BLaER1 treated with 17β-estradiol and CSF1 and Interleukin-3, amounts not matched to agents 10 nM and 100 nM (cell line): Measurements from ENCODE around the gene PEX10.

ENCODE experiments used
- H3K27ac ChIP-seq, 11 experiments: shearing (Covaris generic); formaldehyde crosslinking; 2 replicates each; pipeline ENCODE4 v1.8.1; 2022
- H3K27me3 ChIP-seq, 11 experiments: shearing (Covaris generic); formaldehyde crosslinking; 2 replicates each; pipeline ENCODE4 v1.8.1; 2022
- H3K36me3 ChIP-seq, 11 experiments: shearing (Covaris generic); formaldehyde crosslinking; 2 replicates each; pipeline ENCODE4 v1.8.1; 2022
- H3K4me1 ChIP-seq, 10 experiments: shearing (Covaris generic); formaldehyde crosslinking; 2 replicates each; pipeline ENCODE4 v1.8.1; 2022
- H3K4me2 ChIP-seq, 11 experiments: shearing (Covaris generic); formaldehyde crosslinking; 2 replicates each; pipeline ENCODE4 v1.8.1; 2022
- H3K4me3 ChIP-seq, 10 experiments: shearing (Covaris generic); formaldehyde crosslinking; 2 replicates each; pipeline ENCODE4 v1.8.1; 2022
- H3K9ac ChIP-seq, 11 experiments: shearing (Covaris generic); formaldehyde crosslinking; 2 replicates each; pipeline ENCODE4 v1.8.1; 2022
- H3K9me3 ChIP-seq, 11 experiments: shearing (Covaris generic); formaldehyde crosslinking; replicated peaks in 1 of 11; 2 replicates each; pipeline ENCODE4 v1.8.1; 2022
- H4K20me1 ChIP-seq, 11 experiments: shearing (Covaris generic); formaldehyde crosslinking; 2 replicates each; pipeline ENCODE4 v1.8.1; 2022
- Cebpa-rat ChIP-seq, 11 experiments: shearing (Covaris generic); IDR thresholded peaks; 2 replicates each; pipeline ENCODE4 v1.8.1; 2022

Gene PEX10

DNA sequence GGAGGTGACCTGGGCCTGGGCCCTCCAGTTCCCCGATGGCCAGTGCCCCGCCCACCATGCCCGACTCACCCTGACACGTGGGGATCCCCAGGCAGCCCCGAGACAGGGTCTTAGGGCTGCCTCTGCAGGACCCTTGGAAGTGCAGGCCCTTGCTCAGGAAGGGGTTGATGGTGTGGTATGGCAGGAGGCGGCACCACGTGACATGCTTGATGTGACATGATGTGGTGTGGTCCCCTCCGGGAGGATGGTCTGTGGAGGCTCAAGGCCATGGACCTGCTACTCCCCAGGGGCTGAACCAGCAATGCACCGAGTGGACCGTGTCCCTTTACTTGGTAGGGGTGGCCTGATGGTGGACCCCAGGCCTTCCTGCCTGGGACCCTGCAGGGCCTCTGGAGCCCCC lies 41.9 kb upstream of the PEX10 start:
- no peaks in the 10 kb centered on the region for H3K36me3 ChIP-seq
- H3K27me3 ChIP-seq: peaks cover 0 to 50% (median 0%) of the 10 kb centered on the region in 11 experiments; a peak in 7 of 22 replicates
- peaks cover 0 to 80% (median 6%) of the 10 kb centered on the region in 11 experiments; a peak in 10 of 22 replicates for H4K20me1 ChIP-seq
- no peak for TF ChIP-seq Cebpa-rat (IDR thresholded peaks at IDR 0.05)
- no peak overlapping the region for H3K4me3 ChIP-seq
- peak overlapping the region in 2 of 11 experiments; percentile 65 to 72; a peak in 1 of 22 replicates for H3K27ac ChIP-seq
- peak overlapping the region in 9 of 11 experiments; percentile 75 to 96 (median 88); a peak in 18 of 22 replicates for H3K4me2 ChIP-seq
- no peaks in the 10 kb centered on the region for H3K9me3 ChIP-seq
- peaks cover 59 to 96% (median 95%) of the 10 kb centered on the region in 10 experiments for H3K4me1 ChIP-seq
- H3K9ac ChIP-seq: peak overlapping the region in 3 of 11 experiments; percentile 12 to 34 (median 28); a peak in 4 of 22 replicates

DNA sequence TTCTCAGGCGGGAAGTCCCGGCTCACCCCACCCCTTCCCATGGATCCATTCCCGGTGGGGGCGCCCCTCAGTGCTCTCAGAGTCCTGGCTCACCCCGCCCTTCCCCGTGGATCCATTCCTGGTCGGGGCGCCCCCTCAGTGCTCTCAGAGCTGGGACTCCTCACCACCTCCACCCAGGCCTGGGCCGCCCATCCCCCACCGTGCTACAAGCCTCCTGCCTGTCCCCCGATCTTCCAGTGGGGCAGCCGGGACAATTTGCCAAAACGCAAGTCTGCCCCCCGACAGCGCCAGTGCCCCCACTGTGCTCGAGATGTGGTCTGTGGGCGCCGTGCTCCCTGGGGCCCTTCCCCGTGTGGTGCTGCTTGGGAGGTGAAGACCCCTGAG lies 40.6 kb upstream of the PEX10 start:
- no peak for TF ChIP-seq Cebpa-rat (IDR thresholded peaks at IDR 0.05)
- H3K36me3 ChIP-seq: no peaks in the 10 kb centered on the region
- H3K4me2 ChIP-seq: peak overlapping the region; percentile 50 to 96 (median 86); a peak in 21 of 22 replicates
- peak overlapping the region in 3 of 11 experiments; percentile 36 to 55 (median 48); a peak in 6 of 22 replicates for H3K27ac ChIP-seq
- no peak overlapping the region for H3K4me3 ChIP-seq
- peaks cover 0 to 73% (median 6%) of the 10 kb centered on the region in 11 experiments; a peak in 9 of 22 replicates for H4K20me1 ChIP-seq
- peaks cover 67 to 98% (median 97%) of the 10 kb centered on the region in 10 experiments for H3K4me1 ChIP-seq
- H3K9ac ChIP-seq: peak overlapping the region in 5 of 11 experiments; percentile 27 to 59 (median 40); a peak in 8 of 22 replicates
- no peaks in the 10 kb centered on the region for H3K9me3 ChIP-seq
- H3K27me3 ChIP-seq: peaks cover 0 to 50% (median 0%) of the 10 kb centered on the region in 11 experiments; a peak in 7 of 22 replicates

DNA sequence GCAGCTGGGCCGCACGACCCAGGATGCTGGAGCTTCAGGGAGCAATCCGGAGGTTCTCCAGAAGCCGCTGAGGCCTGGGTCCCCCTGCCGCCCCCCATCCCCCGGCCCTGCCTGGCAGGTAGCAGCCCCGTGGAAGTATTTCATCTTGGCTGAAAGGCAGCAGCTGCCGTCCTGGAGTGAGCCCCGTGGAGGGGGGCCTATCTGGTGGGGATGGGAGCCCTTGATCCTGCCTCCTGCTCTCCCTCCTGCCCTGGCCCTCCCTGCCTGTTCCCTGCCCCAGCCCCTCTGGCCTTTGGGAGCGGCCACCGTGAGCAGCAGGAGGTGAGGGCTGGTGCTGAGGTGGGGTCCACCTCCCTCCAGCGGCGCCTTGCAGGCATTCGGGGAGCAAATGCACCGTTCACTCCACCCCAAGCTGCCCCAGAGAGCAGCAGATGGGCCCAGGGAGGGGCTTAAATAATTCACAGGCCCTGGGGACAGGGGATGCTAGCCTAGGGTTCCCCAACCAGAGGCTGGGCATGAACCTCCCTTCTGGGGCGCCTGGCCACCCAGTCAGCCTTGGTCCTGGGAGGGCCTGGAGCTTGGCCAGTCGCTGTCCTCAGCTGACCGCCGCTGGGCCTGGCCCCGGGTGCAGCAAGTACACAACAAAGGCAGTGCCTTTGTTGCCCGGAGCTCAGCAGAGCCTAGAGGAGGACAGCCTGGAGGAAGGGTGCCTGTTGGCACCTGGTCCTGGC lies 40.0 kb upstream of the PEX10 start:
- H4K20me1 ChIP-seq: peaks cover 0 to 73% (median 6%) of the 10 kb centered on the region in 11 experiments; a peak in 10 of 22 replicates
- H3K4me1 ChIP-seq: peaks cover 67 to 98% (median 97%) of the 10 kb centered on the region in 10 experiments
- peak overlapping the region; percentile 50 to 96 (median 86) for H3K4me2 ChIP-seq
- peaks cover 0 to 55% (median 0%) of the 10 kb centered on the region in 11 experiments; a peak in 7 of 22 replicates for H3K27me3 ChIP-seq
- TF ChIP-seq Cebpa-rat (IDR thresholded peaks at IDR 0.05): no peak
- no peaks in the 10 kb centered on the region for H3K9me3 ChIP-seq
- H3K36me3 ChIP-seq: no peaks in the 10 kb centered on the region
- peak overlapping the region in 3 of 11 experiments; percentile 36 to 55 (median 48); a peak in 6 of 22 replicates for H3K27ac ChIP-seq
- peak overlapping the region in 7 of 11 experiments; percentile 25 to 59 (median 34); a peak in 11 of 22 replicates for H3K9ac ChIP-seq
- no peak overlapping the region; a peak in 1 of 20 replicates for H3K4me3 ChIP-seq

DNA sequence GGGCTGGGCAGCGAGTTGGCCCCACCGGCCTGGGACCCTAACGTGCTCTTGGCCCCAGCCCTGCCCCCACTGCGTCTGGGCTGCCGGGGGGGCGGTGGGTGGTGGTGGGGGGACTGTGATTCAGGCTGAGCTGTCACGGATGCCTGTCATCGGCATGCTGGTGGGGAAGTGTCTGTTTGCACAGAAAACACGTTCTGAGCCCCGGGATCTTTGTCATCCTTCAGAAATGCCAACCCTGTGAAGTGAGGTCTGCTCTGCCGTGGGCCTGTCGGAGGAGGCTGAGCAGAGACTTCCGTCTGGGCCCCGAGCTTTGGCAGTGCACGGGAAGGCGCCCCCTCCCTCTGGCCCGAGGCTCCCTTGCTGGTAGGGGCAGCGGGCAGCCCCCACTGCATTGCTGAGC lies 39.4 kb upstream of the PEX10 start:
- TF ChIP-seq Cebpa-rat (IDR thresholded peaks at IDR 0.05): no peak
- peaks cover 0 to 74% (median 6%) of the 10 kb centered on the region in 11 experiments; a peak in 10 of 22 replicates for H4K20me1 ChIP-seq
- H3K4me2 ChIP-seq: peak overlapping the region; percentile 50 to 96 (median 86)
- H3K4me1 ChIP-seq: peaks cover 67 to 98% (median 97%) of the 10 kb centered on the region in 10 experiments
- H3K27ac ChIP-seq: peak overlapping the region in 3 of 11 experiments; percentile 38 to 55 (median 48); a peak in 4 of 22 replicates
- H3K27me3 ChIP-seq: peaks cover 0 to 56% (median 0%) of the 10 kb centered on the region in 11 experiments; a peak in 7 of 22 replicates
- H3K9me3 ChIP-seq: no peaks in the 10 kb centered on the region
- H3K4me3 ChIP-seq: no peak overlapping the region
- H3K9ac ChIP-seq: peak overlapping the region in 6 of 11 experiments; percentile 29 to 59 (median 43); a peak in 6 of 22 replicates
- H3K36me3 ChIP-seq: no peaks in the 10 kb centered on the region

DNA sequence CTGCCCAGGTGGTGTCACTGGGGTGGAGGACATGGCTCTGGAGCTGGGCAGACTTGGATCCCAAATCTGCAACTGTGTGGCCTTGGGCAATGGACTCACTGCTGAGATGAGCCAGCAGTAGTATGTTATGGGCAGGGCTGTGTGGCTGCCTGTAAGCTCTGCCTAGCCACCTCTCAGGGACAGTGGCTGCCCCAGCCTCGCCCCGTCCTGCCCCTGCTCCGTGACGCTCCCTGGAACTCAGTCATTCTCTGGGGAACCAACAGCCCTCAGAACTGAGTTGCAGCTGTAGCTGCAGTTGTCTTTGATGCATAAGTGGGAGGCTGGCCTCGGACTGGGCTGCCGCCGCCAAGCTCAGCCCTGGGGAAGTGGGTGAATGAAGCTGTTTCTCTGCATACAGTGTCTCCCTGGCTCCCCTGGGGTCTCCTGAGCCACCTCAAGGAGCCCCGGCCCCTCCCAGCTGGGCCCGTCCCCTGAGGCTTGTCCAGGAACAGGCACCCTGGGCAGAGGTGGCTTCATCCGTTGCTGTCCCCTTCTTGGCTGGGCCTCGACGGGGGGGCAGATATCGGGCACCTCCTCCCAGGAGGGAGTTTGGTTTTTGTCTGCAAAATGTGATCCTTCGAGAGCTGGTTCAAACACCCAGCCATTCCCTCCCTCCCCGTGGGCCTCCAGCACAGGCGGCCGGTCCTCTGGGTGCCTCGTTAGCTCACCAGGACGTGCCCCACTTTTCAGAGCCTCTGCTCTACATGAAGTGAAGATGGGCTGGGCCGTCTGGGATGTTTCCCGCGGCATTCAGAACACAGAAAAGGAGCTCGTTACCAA lies 37.5 kb upstream of the PEX10 start:
- Histone ChIP-seq H3K4me2 (peak overlapping the region; percentile 21 to 99 (median 92)), H3K36me3 (no peaks in the 10 kb centered on the region), H3K9ac (peak overlapping the region in 8 of 11 experiments; percentile 12 to 69 (median 49); a peak in 8 of 22 replicates), H3K9me3 (no peaks in the 10 kb centered on the region), H3K27ac (peak overlapping the region in 6 of 11 experiments; percentile 27 to 72 (median 64); a peak in 9 of 22 replicates), H3K27me3 (peaks cover 5 to 55% (median 14%) of the 10 kb centered on the region in 11 experiments), H3K4me1 (peaks cover 64 to 98% (median 97%) of the 10 kb centered on the region in 10 experiments), H4K20me1 (peaks cover 0 to 66% (median 0%) of the 10 kb centered on the region in 11 experiments; a peak in 9 of 22 replicates), H3K4me3 (peak overlapping the region in 2 of 10 experiments; percentile 6 to 18; a peak in 1 of 20 replicates)
- no peak for TF ChIP-seq Cebpa-rat (IDR thresholded peaks at IDR 0.05)

DNA sequence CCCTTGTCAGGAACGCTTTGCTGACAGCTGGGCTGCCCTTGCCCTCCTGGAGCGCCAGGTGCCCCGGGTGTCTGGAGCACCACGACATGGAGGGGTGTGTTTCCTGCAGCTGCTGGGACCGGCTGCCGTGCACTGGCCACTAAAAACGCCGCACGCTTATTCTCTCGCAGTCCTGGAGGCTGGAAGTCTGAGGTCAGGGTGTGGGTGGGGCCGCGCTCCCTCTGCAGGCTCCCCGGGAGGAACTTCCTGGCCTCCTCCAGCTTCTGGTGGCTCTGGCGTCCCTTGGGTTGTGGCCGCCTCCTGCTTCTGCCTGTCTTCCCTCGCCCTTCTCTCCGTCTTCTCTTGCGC lies 35.7 kb upstream of the PEX10 start:
- Histone ChIP-seq H3K9ac (peak overlapping the region in 5 of 11 experiments; percentile 56 to 76 (median 72); a peak in 7 of 22 replicates), H3K9me3 (no peaks in the 10 kb centered on the region), H3K4me2 (peak overlapping the region; percentile 71 to 99 (median 92)), H3K27ac (peak overlapping the region in 5 of 11 experiments; percentile 58 to 79 (median 76); a peak in 8 of 22 replicates), H3K4me1 (peaks cover 72 to 98% (median 97%) of the 10 kb centered on the region in 10 experiments), H3K27me3 (peaks cover 23 to 68% (median 32%) of the 10 kb centered on the region in 11 experiments), H3K36me3 (no peaks in the 10 kb centered on the region), H4K20me1 (peaks cover 0 to 65% (median 11%) of the 10 kb centered on the region in 11 experiments; a peak in 11 of 22 replicates), H3K4me3 (no peak overlapping the region; a peak in 2 of 20 replicates)
- TF ChIP-seq Cebpa-rat (IDR thresholded peaks at IDR 0.05): no peak

DNA sequence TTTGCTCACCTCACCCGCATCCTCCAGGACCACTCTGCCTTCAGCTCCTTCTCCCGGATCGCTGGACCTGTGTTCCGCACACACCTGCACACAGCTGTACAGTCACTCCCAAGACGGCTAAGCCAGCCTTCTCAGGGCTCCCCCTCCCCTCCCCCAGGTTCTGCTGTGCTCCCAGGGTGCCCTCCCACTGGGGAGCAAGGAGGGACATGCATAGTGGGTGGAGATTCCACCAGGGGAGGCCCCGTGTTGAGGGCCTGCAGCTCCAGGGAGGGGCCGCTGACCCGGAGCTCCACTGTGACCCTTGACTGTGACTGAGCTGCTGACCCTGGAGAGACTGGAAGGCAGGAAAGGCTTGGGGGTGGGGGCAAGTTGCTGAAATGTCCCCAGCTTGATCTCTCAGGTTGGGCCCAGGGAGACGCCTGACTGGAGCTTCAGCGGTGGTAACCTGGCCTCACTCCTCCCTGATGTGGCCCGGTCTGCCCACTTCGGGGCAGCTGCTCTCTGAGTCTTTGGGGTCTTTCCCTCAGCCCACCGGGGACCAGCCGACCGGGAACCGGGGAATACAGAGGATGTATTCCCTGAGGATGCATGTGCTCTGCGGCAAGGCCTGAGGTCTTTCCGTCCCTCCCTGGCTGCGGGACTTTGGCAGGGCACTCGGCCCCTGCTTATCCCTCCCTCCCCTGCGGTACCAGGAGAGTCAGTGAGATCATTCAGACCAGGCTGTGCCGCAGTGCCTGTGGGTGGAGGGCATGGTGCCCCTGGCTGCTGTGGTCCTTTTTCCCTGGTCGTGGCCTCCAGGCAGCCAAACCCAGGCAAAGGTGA lies 35.1 kb upstream of the PEX10 start:
- H4K20me1 ChIP-seq: peaks cover 0 to 68% (median 17%) of the 10 kb centered on the region in 11 experiments; a peak in 12 of 22 replicates
- H3K4me2 ChIP-seq: peak overlapping the region; percentile 71 to 99 (median 92)
- H3K4me1 ChIP-seq: peaks cover 69 to 98% (median 97%) of the 10 kb centered on the region in 10 experiments
- peak overlapping the region in 7 of 11 experiments; percentile 49 to 76 (median 70); a peak in 14 of 22 replicates for H3K9ac ChIP-seq
- TF ChIP-seq Cebpa-rat (IDR thresholded peaks at IDR 0.05): no peak
- H3K36me3 ChIP-seq: no peaks in the 10 kb centered on the region
- peak overlapping the region in 7 of 10 experiments; percentile 30 to 53 (median 42); a peak in 9 of 20 replicates for H3K4me3 ChIP-seq
- H3K27me3 ChIP-seq: peaks cover 28 to 68% (median 37%) of the 10 kb centered on the region in 11 experiments
- H3K27ac ChIP-seq: peak overlapping the region in 6 of 11 experiments; percentile 52 to 79 (median 75); a peak in 12 of 22 replicates
- H3K9me3 ChIP-seq: no peaks in the 10 kb centered on the region
